HG03457 (cell line): Measurements from ENCODE around the gene PATE4.

Source experiments
- ATAC-seq: cut with Tn5 transposase; IDR thresholded peaks from one replicate; pipeline ENCODE4 v1.9.1; 2021; ENCODE audit warnings: moderate number of reproducible peaks; ENCODE audit not compliant: unreplicated experiment

Gene PATE4

GRCh38 chr11:125887373-125888324, 54.5 kb downstream of the PATE4 start, which contains the start of gene HYLS1:
Gene HYLS1 (plus strand): TSS chr11:125887668. CDS start chr11:125899369, 11,701 bp downstream.
- peak; percentile 86 for ATAC-seq
